GM15510 (cell line): ENCODE results near the gene XRCC3.

ENCODE experiments used
- POLR2A ChIP-seq: IDR thresholded peaks from 3 replicates; pipeline ENCODE4 v1.6.1; 2011; ENCODE audit warnings: borderline replicate concordance; ENCODE audit not compliant: insufficient read length; ENCODE audit errors: extremely low read depth

The XRCC3 gene

DNA sequence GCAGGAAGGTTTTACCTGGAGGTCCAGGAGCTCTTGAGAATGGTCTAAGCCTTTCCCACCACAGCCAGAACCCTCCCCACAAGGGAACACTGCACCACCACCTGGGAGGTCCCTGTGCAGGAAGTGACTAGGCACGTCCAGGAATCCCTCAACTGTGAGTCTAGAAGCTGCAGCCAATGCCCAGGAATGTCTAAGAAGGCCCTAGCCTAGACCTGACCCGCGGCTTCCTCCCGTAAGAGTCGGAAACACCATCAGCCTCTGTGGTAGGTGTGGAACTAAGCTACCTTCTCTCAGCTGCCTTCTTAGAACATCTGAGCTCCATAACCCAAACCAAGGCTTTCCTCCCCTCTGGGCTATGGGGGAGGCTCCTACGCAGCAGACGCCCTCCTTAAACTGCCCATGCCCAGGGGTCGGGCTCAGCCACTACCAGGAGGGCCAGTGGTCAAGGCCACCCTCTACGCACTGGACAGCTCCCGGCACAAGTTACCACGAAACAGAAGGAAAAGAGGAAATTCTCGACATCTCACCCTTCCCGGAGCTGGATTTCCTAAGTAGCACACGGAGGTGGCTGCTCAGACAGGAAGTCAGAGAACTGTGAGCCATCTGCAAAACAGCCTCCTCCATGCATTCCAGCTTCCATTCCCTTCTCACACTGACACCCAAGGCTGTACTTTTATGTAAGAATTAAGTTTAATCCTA lies 25.9 kb upstream of the XRCC3 start:
- no peak for TF ChIP-seq POLR2A

DNA sequence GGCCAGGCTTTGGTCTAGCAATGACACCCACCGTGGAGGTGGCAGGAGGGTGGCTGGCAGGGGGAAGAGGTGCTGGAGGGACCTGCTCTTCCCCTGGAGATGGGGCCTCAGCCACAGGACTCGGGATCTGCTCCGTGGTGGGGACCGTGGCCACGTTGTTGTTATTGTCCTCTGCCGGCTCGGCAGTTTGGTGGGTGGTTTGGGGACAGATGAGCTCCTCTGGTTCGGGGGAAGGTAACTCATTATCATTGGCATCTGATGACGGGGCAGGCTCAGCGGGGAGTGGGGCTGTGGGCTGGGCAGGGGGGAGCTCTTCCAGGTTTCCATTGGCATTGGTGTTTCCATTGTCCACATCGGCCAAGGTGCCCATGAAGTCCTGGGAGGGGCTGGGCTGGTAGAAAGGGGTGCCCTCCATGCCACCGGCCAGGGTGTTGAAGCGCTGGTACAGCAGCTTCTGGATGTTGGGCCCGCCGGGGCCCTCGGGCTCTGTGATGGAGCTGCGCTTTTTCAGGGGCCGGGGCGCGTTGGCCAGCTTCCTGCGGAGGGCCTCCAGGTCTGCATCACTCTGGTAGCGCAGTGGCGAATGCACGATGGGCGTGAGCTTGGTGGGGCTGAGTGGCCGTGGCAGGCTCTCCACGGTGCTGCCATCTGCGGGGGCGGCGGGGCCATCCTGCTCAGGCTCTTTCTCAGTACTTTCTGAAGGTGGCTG lies 24.7 kb upstream of the XRCC3 start:
- TF ChIP-seq POLR2A: no peak

DNA sequence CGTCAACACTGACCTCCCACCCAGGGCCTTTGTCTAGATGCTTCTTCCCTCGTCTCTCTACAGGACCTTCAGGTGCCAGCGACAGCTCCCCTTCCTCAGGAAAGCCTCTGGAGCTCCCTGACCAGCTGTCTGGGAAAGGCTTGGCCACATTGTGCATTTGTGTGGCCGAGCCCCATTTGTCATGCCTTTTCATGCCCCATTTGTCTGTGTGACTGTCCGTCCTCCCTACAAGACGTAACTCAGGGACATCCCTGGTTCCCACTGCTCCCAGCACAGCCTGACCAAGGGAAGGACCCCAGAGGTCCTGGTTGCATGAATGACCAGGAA lies 24.2 kb upstream of the XRCC3 start:
- no peak for TF ChIP-seq POLR2A

GRCh38 chr14:103738701-103739451 lies 23.6 kb upstream of the XRCC3 start:
- no peak for TF ChIP-seq POLR2A

DNA sequence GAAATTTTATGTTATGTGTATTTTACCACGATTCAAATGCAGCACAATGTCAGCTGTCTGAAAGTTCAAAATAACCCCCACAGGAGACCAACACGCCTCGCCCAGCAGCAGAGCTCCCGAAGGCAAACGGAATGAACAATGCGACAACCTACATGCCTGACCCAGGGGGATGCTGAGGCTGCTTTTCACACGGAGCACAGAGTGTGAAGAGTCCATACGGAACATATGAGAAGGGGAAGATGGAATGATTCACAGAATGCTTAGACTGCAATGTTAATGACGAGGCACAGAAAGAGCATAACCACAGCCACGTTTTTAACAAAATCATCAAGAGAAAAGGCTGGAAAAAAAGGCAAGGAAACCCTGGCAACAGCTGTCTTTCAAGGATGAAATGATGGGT lies 22.9 kb upstream of the XRCC3 start:
- TF ChIP-seq POLR2A: no peak

GRCh38 chr14:103737432-103738045 lies 22.3 kb upstream of the XRCC3 start:
- no peak for TF ChIP-seq POLR2A

DNA sequence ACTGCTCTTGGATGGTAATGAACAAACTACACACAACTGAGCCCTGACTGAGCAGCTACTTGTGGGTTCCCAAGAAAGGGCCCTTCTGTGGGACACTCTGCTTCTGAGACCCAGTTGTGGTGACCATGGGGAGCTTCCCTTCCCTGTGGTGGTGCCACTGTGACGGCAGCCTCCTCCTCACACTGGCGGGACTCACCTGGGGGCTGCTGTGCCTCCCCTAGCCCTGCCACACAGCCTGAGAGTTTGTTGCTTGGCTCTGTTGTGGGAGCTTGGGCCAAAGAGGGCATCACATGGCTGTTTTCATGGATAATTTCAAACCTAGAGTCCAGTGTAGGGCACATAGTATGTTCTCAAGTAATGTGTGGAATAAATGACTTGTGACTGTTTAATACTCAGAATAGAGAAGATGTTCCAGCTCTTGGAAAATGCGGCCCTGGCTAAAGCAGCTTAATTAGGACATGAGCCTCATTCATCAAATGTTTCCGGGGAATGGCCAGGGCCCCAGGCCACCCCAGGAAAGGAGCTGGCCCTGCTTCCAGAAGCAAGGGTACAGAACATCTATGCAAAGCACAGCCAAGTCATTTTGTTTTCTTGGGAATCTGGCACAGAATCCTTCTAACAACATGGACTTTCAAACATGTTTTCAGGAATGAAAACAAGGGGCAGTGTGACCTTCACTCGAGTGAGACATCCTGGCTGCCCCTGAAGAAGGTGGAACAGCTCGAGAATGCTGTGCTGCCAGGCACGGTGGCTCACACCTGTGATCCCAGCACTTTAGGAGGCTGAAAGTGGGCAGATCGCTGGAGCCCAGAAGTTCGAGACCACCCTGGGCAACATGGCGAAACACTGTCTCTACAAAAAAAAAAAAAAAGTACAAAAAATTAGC lies 21.5 kb upstream of the XRCC3 start:
- TF ChIP-seq POLR2A: no peak

DNA sequence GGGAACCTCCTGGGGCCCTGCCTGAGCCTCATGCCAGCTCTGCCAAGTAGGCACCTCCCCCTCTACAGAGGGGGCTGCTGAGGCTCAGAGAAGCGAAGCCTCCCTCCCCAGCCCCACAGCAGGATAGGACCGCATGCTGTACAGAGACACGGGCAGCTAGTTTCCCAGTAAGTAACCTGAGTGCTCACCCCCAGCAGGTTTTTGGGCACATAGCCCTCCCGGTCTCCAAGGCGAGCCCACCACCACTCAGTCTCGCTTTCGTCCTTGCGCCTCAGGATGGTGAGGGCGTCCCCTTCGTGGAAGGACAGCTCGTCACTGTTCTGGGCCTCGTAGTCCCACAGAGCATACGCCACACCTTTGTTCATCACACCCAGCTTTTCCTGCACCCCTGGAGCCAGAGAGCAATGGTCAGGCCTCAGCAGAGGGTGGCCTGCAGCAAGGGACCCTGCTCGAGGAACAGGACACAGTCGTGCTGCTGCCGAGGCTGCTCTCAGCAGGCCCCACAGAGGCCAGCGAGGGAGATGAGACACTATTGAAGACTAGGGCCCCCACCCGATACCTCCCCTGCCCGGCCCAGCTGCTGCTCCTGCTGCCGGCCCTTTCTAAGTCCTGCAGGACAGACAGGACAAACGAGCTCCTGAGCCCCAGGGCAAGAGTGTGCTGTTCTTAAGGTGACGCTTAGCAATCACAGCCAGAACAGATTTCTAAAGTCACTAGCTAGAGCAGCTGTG lies 20.7 kb upstream of the XRCC3 start:
- TF ChIP-seq POLR2A: no peak

GRCh38 chr14:103735439-103735814 lies 20.2 kb upstream of the XRCC3 start:
- no peak for TF ChIP-seq POLR2A

- TF ChIP-seq POLR2A: no peak
These were observed 19.8 kb upstream of the XRCC3 start for GRCh38 chr14:103735022-103735421.

DNA sequence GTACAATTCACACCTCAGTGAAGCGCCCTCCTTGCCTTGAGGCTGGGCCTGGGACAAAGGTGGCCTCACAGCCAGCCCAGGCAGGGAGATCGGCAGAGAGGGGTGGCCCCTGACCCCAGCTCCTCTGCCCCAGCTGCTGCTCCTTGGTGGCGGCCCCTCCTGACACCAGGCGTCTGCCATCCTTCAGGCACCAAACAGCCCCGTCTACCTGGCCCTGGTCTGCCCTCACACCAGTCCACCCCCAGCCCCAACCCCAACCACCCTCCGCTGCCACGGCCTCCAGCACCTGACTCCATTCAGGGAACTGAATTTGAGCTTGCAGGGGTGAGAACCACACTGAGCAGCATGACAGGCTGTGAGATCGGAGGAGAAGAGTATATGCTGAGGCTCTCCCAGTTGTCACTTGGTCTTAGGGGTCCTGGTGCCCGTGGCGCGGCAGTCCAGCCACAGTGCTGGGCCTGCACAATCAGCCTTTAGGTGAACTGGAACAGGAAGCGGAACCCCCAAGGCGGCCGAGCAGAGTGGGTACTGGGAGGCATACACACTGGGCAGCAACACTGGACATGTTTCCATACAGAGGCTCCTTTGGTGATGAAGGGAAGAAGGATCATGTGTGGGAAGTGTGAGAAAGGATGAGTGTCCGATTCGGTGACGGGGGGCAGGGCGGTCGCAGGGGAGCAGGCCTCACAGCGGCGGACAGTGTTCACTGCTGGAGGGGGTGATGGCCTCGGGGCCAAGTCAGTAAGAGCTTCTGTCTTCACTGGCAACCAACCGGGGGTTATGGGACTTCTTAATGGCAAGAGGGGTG lies 19.0 kb upstream of the XRCC3 start:
- TF ChIP-seq POLR2A: no peak

- TF ChIP-seq POLR2A: no peak
These were observed 18.4 kb upstream of the XRCC3 start for GRCh38 chr14:103733651-103734050.
